HepG2 (cell line): ENCODE data around the gene PFKFB2. TPM values are rescaled to one million over a fixed set of nuclear protein-coding genes. Genes with fewer than 3 reads are reported as not detected.

ENCODE experiments used
- ATAC-seq: fragments of 200-7000 bp; cut with Tn5 transposase; 3 replicates; pipeline ENCODE4 v1.9.1; 2020; ENCODE audit warnings: mild to moderate bottlenecking, moderate library complexity
- BruUV-seq: library from RNA; stranded (reverse); fragments of 400-500 nt; replicated peaks from 2 replicates; lab custom pipeline; 2021; lab: Mats Ljungman, UMichigan
- CTCF ChIA-PET: fragments of 300-600 bp; formaldehyde crosslinking; extraction: SDS; loops from one replicate; lab custom pipeline; 2021; ENCODE audit warnings: low total read pairs, inconsistent platforms, low intra/inter-chr PET ratio; lab: Yijun Ruan, JAX
- POLR2A ChIA-PET: fragments of 350-600 bp; sonication (Branson Sonifier 250); formaldehyde crosslinking; loops from one replicate; lab custom pipeline; 2020; ENCODE audit warnings: antibody characterized with exemption, inconsistent platforms; lab: Yijun Ruan, JAX
- DNase-seq: peaks from one replicate; pipeline ENCODE4 v3.0.0-alpha.2; 2015; ENCODE audit warnings: low spot score
- FAIRE-seq: peaks from 3 replicates; lab custom pipeline; 2011; peaks lifted over from hg19 to GRCh38; lab: Jason Lieb, UNC
- H2AFZ ChIP-seq: one replicate; pipeline ENCODE4 v1.6.1; 2011; ENCODE audit warnings: low read length, inconsistent platforms
- H3K27ac ChIP-seq: fragments of 300-600 bp; 3 replicates; pipeline ENCODE4 v1.8.0; 2011; ENCODE audit warnings: mixed run types, mild to moderate bottlenecking, mixed read lengths, low read length, inconsistent platforms; ENCODE audit not compliant: insufficient read depth; ENCODE audit errors: extremely low read length
- H3K27me3 ChIP-seq, 2 experiments: fragments of 200-600 bp in 1 of 2; 2 replicates in 1 of 2; 3 replicates in 1 of 2; pipeline versions ENCODE4 v1.6.0 to v1.8.0; 2011; ENCODE audit warnings: low read length in 2 of 2, mild to moderate bottlenecking in 2 of 2, moderate library complexity in 2 of 2, inconsistent platforms in 1 of 2; ENCODE audit not compliant: insufficient read depth in 2 of 2, control insufficient read depth in 1 of 2
- H3K36me3 ChIP-seq, 2 experiments: fragments of 200-600 bp in 1 of 2; replicated peaks in 1 of 2; 2 replicates in 1 of 2; 3 replicates in 1 of 2; pipeline versions ENCODE4 v1.5.1 to v1.8.0; 2011; ENCODE audit warnings: low read length in 2 of 2, inconsistent platforms in 1 of 2; ENCODE audit not compliant: insufficient read depth in 2 of 2, control insufficient read depth in 1 of 2
- H3K4me1 ChIP-seq: 2 replicates; pipeline ENCODE4 v1.5.1; 2012; ENCODE audit warnings: low read length, inconsistent platforms; ENCODE audit not compliant: insufficient read depth
- H3K4me2 ChIP-seq: 2 replicates; pipeline ENCODE4 v1.6.0; 2011; ENCODE audit warnings: low read depth, low read length, inconsistent platforms
- H3K4me3 ChIP-seq, 3 experiments: fragments of 200-600 bp in 1 of 3; sonication (generic), shearing (Covaris generic) in 1 of 3; replicated peaks in 1 of 3; 2 replicates each; pipeline ENCODE4 v1.5.1; 2011 to 2016; ENCODE audit warnings: low read length in 3 of 3, inconsistent platforms in 2 of 3, low read depth in 2 of 3, mild to moderate bottlenecking in 2 of 3, control low read depth in 1 of 3, mixed read lengths in 1 of 3; ENCODE audit not compliant: insufficient read depth in 1 of 3
- H3K79me2 ChIP-seq: one replicate; pipeline ENCODE4 v1.6.1; 2011; ENCODE audit warnings: low read length, inconsistent platforms; ENCODE audit not compliant: insufficient read depth
- H3K9ac ChIP-seq: 2 replicates; pipeline ENCODE4 v1.6.0; 2011; ENCODE audit warnings: mild to moderate bottlenecking, low read depth, low read length, inconsistent platforms; ENCODE audit not compliant: insufficient read depth
- H3K9me3 ChIP-seq: 2 replicates; pipeline ENCODE4 v1.5.1; 2012; ENCODE audit warnings: mild to moderate bottlenecking, low read length
- H4K20me1 ChIP-seq: 2 replicates; pipeline ENCODE4 v1.6.0; 2011; ENCODE audit warnings: inconsistent platforms, mild to moderate bottlenecking, low read length, moderate library complexity; ENCODE audit not compliant: insufficient read depth
- ARNTL ChIP-seq: sonication (generic); formaldehyde crosslinking; IDR thresholded peaks from 2 replicates; pipeline ENCODE4 v1.4.0; 2020; ENCODE audit warnings: mild to moderate bottlenecking, missing genetic modification reagents
- BATF2 ChIP-seq: sonication (generic); formaldehyde crosslinking; IDR thresholded peaks from 2 replicates; pipeline ENCODE4 v1.8.0; 2022; ENCODE audit warnings: mild to moderate bottlenecking, missing genetic modification reagents, moderate library complexity
- FOXA3 ChIP-seq: IDR thresholded peaks from 2 replicates; pipeline ENCODE4 v1.6.1; 2016; ENCODE audit warnings: missing genetic modification reagents, missing compliant biosample characterization
- FOXJ3 ChIP-seq: sonication (generic); formaldehyde crosslinking; IDR thresholded peaks from 2 replicates; pipeline ENCODE4 v1.4.0; 2020; ENCODE audit warnings: missing genetic modification reagents, mild to moderate bottlenecking, borderline replicate concordance
- GABPA ChIP-seq, 2 experiments: IDR thresholded peaks; 2 replicates each; pipeline ENCODE4 v1.6.1; 2011 to 2016; ENCODE audit warnings: low read depth in 2 of 2, low read length in 1 of 2, missing biosample characterization in 1 of 2, missing genetic modification characterization in 1 of 2
- MAX ChIP-seq: IDR thresholded peaks from 2 replicates; pipeline ENCODE4 v1.6.1; 2012; ENCODE audit warnings: inconsistent platforms
- SRSF4 ChIP-seq: fragments of 200-400 bp; formaldehyde crosslinking; IDR thresholded peaks from one replicate; pipeline ENCODE4 v1.6.1; 2018; ENCODE audit warnings: mild to moderate bottlenecking, low read depth, low read length, moderate library complexity; ENCODE audit not compliant: poor library complexity, severe bottlenecking
- TAF1 ChIP-seq: sonication (generic); formaldehyde crosslinking; IDR thresholded peaks from 2 replicates; pipeline ENCODE4 v1.4.0; 2020; ENCODE audit warnings: missing genetic modification reagents
- YEATS2 ChIP-seq: sonication (generic); formaldehyde crosslinking; IDR thresholded peaks from 2 replicates; pipeline ENCODE4 v1.4.0; 2020; ENCODE audit warnings: missing genetic modification reagents, borderline replicate concordance
- ZBTB14 ChIP-seq: sonication (generic); formaldehyde crosslinking; IDR thresholded peaks from 2 replicates; pipeline ENCODE4 v1.4.0; 2020; ENCODE audit warnings: missing genetic modification reagents
- ZBTB21 ChIP-seq: sonication (generic); formaldehyde crosslinking; IDR thresholded peaks from 2 replicates; pipeline ENCODE4 v1.4.0; 2020; ENCODE audit warnings: missing genetic modification reagents
- ZNF687 ChIP-seq: sonication (generic); formaldehyde crosslinking; IDR thresholded peaks from 2 replicates; pipeline ENCODE4 v1.5.1; 2020; ENCODE audit warnings: mild to moderate bottlenecking, missing genetic modification reagents, moderate library complexity
- WGBS: methylation state at CpG from one replicate; pipeline ENCODE4 v1.1.6; 2017; ENCODE audit warnings: low lambda C conversion rate; 5-methylcytosine and 5-hydroxymethylcytosine counted together
- in situ Hi-C: cut with HindIII; loops from 2 replicates; pipeline ENCODE4 v1.10.0; 2017; ENCODE audit warnings: low pct_unique_long_range_greater_than_20kb; ENCODE audit not compliant: extremely low pct_ligation_motif_present
- intact Hi-C: fragments of 100-400 bp; cut with micrococcal nuclease; formaldehyde crosslinking; loops from one replicate; pipeline ENCODE4 v1.10.0; 2022; ENCODE audit not compliant: unreplicated experiment
- polyA plus RNA-seq, 8 experiments: library from polyadenylated mRNA; depleted of rRNA in 3 of 8; stranded (reverse) in 7 of 8; unstranded in 1 of 8; fragments of >200 nt; fragmentation: Illumina TruSeq in 4 of 8; extraction: Trizol in 4 of 8; gene quantifications; 2 replicates each; pipeline versions ENCODE4 v1.2.1 to v1.2.3, GENCODE V29; 2011 to 2016; ENCODE audit warnings: low read depth in 4 of 8, missing spikeins in 1 of 8, mixed read lengths in 1 of 8; ENCODE audit not compliant: insufficient read depth in 1 of 8
- total RNA-seq, 5 experiments: library from RNA; depleted of rRNA; stranded (reverse); fragments of >200 nt; fragmentation: Illumina TruSeq; extraction: Trizol; gene quantifications; 2 replicates each; pipeline ENCODE4 v1.2.3, GENCODE V29; 2016; ENCODE audit warnings: low read depth in 1 of 5

PFKFB2 gene
- total and polyA plus RNA-seq, 2 of the 13 experiments (the other 11 are each of a cell fraction or from before 2014, with no cell fraction given), result 4.6 to 10.6 TPM

- TF ChIP-seq ZNF687 (CRISPR knock-in tag), result peak; percentile 84
- peak; percentile 82; the same call in 1 of the 2 replicates for TF ChIP-seq YEATS2 (CRISPR knock-in tag)
- no peak for TF ChIP-seq FOXJ3 (CRISPR knock-in tag)
Measured at GRCh38 chr1:207050480-207051190, 2.4 kb upstream of the PFKFB2 start (continued).

GRCh38 chr1:207051191-207051943 is 1.7 kb upstream of the PFKFB2 start, which contains the start of gene YOD1:
YOD1 (minus strand) TSS chr1:207051208; CDS start chr1:207051030, 178 bp downstream.
- FAIRE-seq (peak; percentile 70), DNase-seq (peak; percentile 70), ATAC-seq (peak; percentile 42)
- in situ Hi-C loops (no loop called here), intact Hi-C loops (loop anchor here (2.0 kb wide), 2 partner anchors 19 to 47 kb away; partner anchors contain the start of gene C1orf116)
- H2AFZ ChIP-seq, result peak within 1 kb of the TSS; percentile 79
- WGBS, result 1% methylated on average over 15 of the region's 15 CpGs
- peaks cover 0 to 10% of the 10 kb centered on the region in 2 experiments; a peak in 1 of 5 replicates for H3K36me3 ChIP-seq
- peak within 1 kb of the TSS; percentile 90 for H3K27ac ChIP-seq
- H3K79me2 ChIP-seq, result peaks cover 40% of the 10 kb centered on the region
- peak within 1 kb of the TSS; percentile 95 to 98 (median 96) for H3K4me3 ChIP-seq
- H3K9ac ChIP-seq, result peak within 1 kb of the TSS; percentile 94
- H3K9me3 ChIP-seq, result no peaks in the 10 kb centered on the region
- CTCF ChIA-PET, result interaction anchor here (1.4 to 3.2 kb wide), 2 partner anchors 26 to 448 kb away, joined by 3 to 14 read pairs; no protein-coding TSS in a partner anchor
- POLR2A ChIA-PET, result interaction anchor here (2.0 kb wide), 1 partner anchor 19 kb away, joined by 6 read pairs; the partner anchor contains the start of gene C1orf116
- H3K27me3 ChIP-seq, result no peaks in the 10 kb centered on the region; a peak in 1 of 5 replicates
- peak within 1 kb of the TSS; percentile 98 for H3K4me2 ChIP-seq
- no TSS peak for BruUV-seq
- H3K4me1 ChIP-seq, result peaks cover 48% of the 10 kb centered on the region
- no peaks in the 10 kb centered on the region; the same call in 1 of the 2 replicates for H4K20me1 ChIP-seq
- TF ChIP-seq SRSF4, result no peak
- no peak for TF ChIP-seq ZBTB14
- no peak for TF ChIP-seq FOXA3
- TF ChIP-seq BATF2 (CRISPR knock-in tag), result no peak
- TF ChIP-seq ZBTB21 (CRISPR knock-in tag), result peak; percentile 66; the same call in 1 of the 2 replicates
- TF ChIP-seq ARNTL (CRISPR knock-in tag), result no peak; the same call in 1 of the 2 replicates
- TF ChIP-seq TAF1 (CRISPR knock-in tag), result peak; percentile 54; the same call in 1 of the 2 replicates
- TF ChIP-seq MAX, result peak; percentile 57
- no peak for TF ChIP-seq GABPA (IDR thresholded peaks at IDR 0.05; ENCODE audit: low read depth, low read length)
- TF ChIP-seq GABPA (CRISPR knock-in tag; IDR thresholded peaks at IDR 0.05; ENCODE audit: low read depth), result no peak
